T-helper 2 cell (primary cell): ENCODE measurements around the gene MTCH1.

Experiments used
- DNase-seq, 5 experiments: peaks; one replicate each; pipeline versions ENCODE4 v3.0.0 to v3.0.0-alpha.2; 2012 to 2022
- total RNA-seq, 2 donors: gene quantifications; one replicate each; lab custom pipeline; 2026; lab: John Stamatoyannopoulos, UW

MTCH1 gene, protein sequence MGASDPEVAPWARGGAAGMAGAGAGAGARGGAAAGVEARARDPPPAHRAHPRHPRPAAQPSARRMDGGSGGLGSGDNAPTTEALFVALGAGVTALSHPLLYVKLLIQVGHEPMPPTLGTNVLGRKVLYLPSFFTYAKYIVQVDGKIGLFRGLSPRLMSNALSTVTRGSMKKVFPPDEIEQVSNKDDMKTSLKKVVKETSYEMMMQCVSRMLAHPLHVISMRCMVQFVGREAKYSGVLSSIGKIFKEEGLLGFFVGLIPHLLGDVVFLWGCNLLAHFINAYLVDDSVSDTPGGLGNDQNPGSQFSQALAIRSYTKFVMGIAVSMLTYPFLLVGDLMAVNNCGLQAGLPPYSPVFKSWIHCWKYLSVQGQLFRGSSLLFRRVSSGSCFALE
- total RNA-seq = 317 to 543 reads per million in 2 donors

DNA sequence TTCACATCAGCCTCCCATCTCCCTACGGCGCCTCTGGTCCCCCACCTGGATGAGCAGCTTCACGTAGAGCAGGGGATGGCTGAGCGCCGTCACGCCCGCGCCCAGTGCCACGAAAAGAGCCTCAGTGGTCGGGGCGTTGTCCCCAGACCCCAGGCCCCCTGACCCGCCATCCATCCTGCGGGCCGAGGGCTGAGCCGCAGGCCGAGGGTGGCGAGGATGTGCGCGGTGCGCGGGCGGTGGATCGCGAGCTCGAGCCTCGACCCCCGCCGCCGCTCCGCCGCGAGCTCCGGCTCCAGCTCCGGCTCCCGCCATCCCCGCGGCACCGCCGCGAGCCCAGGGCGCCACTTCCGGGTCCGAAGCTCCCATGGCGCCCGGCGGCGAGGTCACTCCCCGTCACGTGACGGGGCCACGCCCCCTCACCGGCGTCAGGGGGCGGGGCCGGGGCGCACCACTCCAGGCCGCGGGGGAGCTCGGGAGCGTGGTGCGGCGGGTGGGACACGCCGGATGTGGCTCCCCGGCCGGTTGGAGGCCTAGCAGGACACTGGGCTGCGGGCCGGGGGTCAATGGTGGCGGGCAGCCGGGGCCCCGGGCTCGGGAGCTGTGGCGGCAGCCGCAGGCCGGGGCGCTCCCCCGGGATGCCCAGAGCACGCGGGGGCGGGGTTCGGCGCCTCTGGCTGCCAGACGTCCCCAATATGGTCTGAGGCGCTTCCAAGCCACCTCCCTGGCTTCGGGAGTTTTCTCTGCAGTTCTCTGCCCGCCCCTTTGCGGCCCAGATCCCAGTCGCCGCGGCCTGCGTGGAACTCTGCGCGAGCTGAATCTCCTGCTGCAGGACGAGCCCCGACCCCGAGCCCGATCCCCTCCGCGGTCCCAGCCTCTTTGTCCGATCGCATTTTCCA is at the start of gene MTCH1:
Gene MTCH1, minus strand, starts transcription at position 389 of the 896 bp plus-strand sequence. Its CDS starts 23 bp downstream, at position 366.
- peak; percentile 77 to 90 (median 84) for DNase-seq

DNA sequence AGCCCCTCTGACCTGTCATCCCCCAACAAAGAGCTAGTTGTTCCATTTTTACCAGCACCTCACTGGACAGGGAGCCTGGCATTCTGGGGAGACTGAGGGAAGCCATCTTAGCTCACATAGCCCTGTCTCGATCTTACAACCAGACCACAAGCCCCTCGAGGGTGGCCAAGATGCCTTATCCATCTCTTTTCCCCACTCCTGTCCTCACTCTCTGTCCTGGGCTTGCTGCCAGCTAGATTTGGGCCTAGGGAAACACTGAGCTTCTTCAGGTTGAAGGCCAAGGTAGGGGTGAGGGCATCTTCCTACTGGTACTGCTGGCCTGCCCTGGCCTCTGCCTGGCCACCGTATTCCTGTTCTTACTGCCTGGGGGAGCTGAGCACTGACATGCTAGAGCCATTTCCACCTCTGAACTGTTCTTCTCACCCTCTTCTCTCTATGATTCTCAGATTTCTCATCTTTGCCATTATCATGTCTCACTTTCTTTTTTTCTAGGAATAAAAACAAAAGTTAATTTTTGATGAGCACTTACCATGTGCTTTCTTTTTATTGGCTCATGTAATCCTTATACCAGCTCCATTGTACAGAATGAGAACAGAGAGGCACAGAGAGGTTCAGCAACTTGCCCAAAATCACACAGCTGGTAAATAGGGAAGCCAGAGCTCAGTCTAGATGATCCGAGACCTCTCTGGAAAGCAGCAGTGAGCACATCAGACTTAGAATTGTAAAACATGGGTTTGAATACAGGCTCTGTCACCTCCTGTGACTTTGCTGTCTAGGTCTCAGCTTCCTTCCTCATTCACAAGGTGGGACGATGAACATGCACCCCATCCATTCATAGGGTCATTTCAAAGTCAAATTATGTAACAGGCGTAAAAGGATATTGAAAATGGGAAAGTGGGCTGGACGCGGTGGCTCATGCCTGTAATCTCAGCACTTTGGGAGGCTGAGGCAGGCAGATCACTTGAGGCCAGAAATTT is 48.1 kb upstream of the MTCH1 start:
- no peak for DNase-seq

DNA sequence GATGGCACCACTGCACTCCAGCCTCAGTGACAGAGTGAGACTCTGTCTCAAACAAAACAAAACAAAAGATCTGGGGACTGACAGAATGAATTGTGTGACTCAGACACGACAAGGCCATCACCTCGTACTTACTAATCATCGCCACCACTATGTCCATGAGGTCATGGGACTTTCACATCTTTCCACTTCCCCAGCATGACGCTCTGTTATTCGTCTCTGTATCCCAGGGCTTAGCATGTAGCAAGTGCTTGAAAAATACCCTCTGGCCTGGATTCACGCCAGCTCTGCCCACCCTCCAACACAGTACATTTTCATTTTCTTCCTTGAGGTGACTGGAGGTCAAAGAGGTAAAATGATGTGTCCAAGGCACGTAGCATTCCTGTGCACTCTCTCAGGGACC is 47.3 kb upstream of the MTCH1 start:
- peak in 1 of 5 experiments; percentile 29 for DNase-seq

DNA sequence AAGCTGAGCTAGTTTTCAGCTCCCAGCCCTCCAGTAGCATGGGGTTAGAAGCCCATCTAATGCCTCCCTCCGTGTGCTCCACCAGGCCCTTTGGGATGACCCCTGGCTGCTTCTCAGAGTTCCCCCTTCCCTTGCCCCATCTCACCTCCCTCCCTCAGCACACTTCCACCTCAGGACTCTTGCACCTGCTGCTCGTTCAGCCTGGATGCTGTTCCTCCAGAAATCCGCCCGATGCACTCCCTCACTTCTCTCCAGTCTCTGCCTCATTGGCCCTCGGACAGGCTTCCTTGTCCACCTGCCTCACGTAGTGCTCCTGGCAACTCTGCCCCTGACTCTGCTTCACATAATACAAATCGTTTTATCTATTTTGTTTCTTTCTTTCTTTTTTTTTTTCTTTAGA is 46.2 kb upstream of the MTCH1 start:
- DNase-seq = no peak

DNA sequence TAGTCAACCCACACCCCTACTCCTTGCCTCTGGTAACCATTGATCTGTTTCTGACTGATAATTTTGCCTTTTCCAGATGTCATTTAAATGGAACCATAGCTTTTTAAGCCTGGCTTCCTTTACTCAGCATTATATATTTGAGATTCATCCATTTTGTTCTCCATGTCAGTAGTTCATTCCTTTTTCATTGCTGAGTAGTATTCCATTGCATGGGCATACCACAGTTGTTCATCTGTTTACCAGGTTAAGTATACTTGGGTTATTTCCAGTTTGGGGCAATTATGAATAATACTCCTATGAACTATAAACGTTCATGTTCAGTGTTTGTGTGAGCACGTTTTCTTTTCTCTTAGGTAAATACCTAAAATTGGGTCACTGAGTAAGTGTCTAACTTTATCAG is 44.6 kb upstream of the MTCH1 start:
- DNase-seq = no peak

DNA sequence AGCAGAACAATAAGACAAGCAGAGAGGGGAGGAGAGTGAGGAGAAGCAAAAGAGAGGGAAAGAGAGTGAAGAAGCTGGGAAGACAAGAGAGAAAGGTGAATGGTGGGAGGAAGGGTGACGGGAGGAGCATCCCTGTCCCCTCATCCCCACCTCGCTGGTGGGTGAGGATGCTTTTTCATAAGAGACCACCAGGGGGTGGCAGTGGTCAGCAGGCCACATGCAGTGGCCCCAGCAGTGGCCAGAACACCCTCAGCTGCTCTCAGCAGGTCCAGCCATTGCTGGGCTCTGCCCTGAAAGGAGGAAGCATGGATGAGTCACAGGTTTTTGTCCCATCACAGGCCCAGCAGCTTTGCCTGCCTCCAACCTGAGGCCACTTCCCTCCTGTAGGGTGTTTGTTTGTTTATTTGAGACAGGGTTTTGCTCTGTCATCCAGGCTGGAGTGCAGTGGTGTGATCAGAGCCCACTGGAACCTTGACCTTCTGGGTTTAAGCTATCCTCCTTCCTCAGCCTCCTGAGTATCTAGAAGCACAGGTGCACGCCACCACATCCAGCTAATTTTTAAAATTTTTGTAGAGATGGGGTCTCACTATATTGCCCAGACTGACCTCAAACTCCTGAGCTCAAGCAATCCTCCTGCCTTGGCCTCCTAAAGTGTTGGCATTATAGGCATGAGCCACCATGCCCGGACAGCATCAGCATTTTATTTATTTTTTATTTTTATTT is 43.4 kb upstream of the MTCH1 start:
- DNase-seq = peak in 2 of 5 experiments; percentile 15 to 58

DNA sequence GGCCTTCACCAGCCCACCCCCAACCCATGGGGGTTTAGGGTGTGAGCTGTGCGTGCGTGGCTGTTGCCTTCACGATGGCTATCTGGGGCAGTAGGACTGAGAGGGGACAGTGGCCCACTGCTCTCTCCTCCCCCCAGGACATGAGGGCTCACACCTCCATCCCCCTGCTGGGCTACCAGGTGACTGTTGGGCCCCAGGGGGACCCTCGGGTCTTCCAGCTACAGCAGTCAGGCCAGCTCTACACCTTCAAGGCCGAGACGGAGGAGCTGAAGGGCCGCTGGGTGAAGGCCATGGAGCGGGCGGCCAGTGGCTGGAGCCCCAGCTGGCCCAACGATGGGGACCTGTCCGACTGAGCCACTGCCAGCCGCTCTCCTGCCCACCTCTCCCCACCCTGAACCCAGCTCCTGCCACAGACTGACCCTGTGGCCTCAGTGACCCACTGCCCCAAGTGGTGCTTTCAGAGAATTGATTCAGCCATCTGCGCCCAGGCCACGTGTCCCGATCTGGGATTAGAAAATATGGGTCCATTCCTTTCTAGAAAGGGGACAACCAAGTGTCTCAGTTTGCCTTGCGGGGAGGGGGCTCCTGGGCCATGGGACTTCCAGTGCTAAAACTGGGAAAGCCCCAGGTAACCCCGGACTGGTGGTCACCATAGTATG is 41.9 kb upstream of the MTCH1 start:
- no peak for DNase-seq

DNA sequence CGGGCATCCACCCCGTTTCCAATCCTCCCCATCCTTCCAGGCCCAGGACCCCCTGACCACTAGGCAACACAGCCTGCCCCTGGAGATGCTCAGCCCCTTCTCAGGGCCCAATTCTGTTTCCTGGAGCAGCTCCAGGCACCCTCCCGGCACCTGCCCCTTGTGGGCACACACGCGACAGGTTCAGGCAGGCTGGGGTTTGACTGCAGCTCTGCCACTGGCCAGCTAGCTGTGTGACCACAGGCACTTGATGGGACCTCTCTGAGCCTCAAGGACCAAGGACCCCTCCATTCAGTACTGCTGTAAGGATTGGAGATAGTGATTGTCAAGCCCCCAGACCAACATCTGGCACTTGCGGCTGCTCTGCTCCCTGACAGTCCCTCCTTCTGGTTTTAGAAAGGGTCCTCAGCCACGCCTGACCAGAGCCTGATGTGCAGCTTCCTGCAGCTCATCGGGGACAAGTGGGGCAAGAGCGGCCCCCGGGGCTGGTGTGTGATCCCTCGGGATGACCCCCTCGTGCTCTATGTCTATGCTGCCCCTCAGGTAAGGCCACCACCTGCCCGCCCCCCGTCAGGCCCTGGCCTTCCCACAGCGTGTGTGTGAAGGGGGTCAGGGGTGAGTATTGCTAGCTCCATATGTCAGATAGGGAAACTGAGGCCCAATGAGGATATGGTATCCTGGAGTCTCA is 41.2 kb upstream of the MTCH1 start:
- no peak for DNase-seq

DNA sequence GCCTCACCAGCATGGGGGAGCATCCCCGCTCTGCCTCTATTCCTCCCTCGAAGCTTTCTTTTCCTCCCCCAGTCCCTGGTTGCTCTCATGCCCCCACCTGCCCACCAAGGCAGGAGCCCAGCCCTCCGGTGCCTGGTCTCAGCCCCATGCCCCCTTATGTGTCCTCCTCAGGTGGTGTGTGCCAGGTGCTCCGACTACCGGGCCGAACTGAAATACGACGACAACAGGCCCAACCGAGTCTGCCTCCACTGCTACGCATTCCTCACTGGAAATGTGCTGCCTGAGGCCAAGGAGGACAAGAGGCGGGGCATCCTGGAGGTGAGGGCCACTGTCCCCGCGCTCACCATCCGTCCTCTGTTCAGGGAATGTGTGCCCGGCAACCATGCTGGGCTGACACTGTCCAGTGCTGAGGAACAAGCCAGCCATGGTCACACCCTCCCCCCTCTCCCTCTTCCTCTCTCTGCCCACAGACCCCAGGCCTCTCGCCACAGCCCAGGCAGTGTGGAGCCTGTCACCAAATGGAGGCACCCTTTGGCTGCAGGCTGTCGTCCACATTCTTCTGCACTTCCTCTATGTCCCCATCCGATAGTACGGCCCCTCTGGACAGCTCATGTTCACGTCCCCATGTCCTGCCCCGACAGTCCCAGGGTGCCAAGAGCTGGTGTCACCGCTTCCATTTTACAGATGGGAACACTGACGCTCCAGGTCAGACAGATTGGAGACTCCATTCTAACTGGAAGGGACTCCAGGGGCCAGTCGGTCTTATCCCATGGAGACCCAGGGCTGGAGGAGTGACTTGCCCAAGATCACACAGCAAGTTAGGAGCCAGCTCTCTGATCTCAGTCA is 39.8 kb upstream of the MTCH1 start:
- no peak for DNase-seq

DNA sequence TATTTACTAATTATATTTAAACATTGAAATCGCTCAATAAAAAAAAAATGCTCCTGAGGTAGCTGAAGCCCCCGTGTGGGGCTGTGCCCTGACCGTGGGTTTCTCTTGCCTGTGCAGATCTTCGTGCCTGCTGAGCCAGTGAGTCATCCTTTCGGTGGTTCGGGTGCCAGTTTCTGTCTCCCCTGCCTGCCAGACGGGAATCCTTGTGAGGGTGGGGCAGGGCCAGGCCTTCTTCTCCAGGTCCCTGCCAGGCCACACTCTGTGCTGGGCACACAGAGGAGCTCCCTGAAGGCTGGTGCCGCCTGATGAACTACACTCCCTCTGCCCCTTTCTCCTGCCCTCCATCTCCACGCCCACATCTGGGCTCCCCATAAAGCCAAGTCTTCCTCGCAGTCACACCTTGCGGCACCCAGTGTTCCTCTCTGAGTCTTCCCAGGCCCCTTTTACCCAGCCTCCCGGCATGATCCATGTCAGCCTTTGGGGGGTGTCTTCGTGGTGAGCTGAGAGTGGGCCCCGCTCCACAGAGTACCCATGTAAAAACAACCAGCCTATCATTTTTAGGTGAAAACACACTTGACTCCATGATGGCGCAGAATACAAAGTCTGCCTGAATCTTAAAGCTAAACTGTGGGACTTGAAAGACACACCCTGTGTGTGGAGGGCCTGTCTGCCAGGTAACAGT is 38.8 kb upstream of the MTCH1 start:
- peak in 2 of 5 experiments; percentile 27 to 67 for DNase-seq

DNA sequence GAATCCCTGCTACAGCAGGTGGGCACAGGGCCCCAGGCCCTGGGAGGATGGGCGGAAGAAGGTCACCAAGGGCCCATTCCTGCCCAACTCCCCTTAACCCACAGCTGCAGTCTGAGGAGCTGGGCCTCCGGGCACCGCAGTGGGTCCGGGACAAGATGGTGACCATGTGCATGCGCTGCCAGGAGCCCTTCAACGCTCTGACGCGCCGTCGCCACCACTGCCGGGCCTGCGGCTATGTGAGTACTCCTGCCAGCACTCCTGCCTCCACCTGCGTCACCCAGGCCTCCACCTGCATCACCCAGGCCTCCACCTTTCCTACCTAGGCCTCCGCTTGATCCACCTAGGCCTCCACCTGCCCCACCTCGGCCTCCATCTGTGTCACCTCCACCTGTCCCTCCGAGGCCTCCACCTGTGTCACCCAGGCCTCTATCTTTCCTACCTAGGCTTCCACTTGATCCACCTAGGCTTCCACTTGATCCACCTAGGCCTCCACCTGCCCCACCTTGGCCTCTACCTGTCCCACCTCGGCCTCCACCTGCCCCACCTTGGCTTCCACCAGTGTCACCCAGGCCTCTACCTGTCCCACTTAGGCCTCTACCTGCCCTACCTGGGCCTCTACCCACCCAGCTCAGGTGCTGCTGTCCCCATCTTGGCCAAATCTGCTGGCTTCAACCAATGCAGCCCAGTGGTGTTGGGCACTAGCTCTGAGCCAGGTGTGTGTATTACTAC is 36.3 kb upstream of the MTCH1 start:
- no peak for DNase-seq

DNA sequence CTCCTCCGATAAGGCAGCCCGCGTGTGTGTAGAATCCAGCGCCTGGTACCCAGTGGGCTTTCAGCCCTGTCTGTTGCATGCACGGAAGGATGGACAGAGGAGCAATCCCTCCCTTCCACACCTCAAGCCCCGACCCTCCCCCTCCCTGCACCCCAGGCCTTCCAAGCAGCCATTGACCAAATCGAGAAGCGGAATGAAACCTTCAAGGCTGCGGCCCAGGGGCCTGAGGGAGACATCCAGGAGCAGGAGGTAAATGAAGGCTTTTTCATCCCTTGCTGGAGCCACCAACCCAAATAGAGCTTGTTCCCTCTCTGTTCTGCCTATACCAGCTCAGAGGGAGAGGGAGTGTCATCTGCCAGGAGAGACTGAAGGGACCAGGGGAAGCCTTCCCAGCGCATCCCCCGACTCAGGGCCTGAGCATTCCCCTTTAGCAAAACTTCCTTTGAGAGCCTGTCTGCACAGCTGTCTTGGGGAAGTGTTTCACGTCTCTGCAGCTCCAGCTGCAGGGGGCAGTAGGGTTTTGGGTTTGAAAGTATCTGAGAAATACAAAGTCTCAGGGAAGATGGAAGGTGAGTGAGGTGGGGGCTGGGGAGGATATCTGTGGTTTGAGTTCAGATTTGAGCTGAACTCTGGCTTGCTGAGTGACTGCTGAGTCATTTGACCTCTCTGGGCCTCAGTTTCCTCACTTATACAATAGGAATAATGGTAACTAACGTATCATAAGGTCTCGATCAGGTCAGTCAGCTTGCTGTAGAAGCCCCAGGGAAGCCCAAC is 35.5 kb upstream of the MTCH1 start:
- peak in 4 of 5 experiments; percentile 28 to 92 (median 53) for DNase-seq

DNA sequence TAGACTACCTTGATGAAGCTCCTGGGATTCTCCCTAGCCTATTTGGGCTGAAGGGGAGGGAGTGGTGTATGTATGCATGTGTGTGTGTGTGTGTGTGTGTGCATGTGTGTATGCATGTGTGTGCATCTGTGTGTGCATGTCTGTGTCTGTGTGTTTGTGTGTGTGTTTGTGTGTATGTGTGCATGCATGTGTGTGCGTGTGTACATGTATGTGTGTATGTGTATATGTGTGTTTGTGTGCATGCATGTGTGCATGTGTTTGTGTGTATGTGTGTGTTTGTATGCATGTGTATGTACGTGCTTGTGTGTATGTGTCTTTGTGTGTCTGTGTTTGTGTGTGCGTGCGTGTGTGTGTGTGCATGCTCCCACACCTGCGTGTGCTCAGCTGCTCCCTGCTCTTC is 34.8 kb upstream of the MTCH1 start:
- no peak for DNase-seq

DNA sequence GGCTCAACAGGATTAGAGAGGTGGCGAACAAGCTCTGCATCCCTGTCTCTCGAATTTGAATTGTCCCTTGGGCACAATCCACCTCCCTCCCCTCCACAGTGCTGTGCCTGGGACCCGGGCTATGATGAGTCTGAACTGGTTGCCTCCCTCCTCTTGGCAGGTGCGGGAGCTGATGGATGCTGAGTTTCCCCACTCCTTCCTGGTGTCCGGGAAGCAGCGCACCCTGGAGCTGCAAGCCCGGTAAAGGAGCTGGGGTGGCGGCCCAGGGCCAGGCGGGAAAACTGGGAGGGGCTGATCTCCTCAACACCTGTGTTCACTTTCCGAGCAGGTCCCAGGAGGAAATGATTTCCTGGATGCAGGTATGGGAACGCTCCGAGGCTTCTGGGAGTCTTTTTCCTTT is 34.4 kb upstream of the MTCH1 start:
- DNase-seq = no peak

DNA sequence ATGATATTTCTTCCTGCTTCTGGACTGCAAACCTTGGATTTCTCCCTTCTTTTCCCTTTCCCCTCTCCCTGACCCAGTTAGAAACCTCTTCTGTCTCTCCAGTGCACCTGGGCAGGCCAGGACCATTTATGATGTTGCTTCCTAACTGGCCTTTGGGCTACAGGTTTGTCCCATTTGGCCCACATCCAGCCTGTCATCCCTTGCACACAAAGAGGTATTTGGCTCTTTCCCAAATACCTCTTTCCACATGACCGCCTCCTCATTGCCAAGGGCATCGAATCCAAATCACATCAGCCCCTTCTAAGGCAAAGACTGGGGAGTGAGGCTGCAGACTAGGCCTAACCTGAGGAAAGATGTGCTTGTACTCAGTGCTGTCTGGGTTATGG is 33.1 kb upstream of the MTCH1 start:
- no peak for DNase-seq

DNA sequence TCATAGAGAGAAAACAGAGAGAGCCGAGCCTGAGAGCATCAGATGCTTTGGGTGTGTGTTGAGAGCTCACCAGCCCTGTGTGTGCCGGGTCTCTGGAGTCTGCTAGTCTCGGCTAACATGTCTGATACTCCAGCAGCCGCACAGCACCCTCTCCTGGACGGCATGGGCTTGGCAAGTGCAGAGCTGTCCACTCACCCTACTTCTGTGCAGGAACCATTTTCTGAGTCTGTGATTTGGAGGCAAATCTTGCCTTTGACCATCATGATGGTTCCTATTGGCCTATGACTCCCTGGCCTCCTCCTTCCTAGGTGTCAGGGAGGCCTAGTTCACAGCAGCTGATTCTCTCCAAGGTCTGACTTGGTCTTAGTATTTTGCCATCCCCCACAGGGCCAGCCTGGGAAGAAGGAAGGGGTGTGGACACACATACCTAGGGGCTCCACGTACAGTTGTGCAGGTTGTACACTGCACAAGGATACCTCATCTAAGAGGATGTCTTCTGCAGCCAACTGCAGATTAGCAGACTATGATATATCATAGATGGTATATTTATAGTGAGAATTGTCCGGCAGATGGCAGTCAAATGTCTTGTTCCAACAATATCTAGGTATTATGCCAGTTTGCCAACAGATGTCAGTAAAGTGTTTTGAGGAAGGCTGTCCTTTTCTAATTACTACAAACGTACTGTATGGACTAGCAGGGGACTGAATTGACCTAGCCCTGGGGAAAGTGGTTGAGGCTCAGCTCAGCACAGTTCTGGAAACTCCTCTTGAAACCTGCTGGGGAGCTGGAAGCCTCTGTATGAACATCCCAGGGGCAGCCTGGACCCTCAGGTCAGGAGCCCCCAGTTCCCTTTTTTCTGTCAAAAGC is 32.4 kb upstream of the MTCH1 start:
- DNase-seq = peak; percentile 63 to 96 (median 79)
